ENCODE measurements around the gene IL1RAPL2.

DNA sequence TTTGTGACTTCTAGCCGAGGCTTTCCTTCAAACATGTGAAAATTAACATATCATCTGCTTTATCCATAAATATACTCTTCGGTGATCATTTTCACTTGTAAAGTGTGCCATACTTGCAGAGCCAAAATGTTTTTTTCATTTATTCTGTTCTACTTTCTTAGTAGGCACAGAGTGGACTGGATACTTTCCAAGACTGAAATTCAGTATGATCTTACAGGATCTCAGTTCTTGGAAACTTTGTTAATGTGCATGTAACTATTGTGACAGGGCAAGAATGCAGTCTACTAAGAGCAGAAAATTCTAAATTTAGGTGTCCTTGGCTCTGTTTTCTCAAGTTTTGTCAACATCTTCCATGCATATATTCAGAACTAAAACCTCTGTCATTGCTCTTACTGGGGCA, 369.6 kb downstream of the IL1RAPL2 start:
- TF ChIP-seq RCOR1 (IDR thresholded peaks at IDR 0.05; ENCODE audit: low read length) (no peak), ZBTB33 (IDR thresholded peaks at IDR 0.05; ENCODE audit: borderline replicate concordance, low read depth) (no peak), EP300 (IDR thresholded peaks at IDR 0.05; ENCODE audit: borderline replicate concordance in 1 of 2, low read depth in 1 of 2, low read length in 1 of 2) (no peak), RFX5 (IDR thresholded peaks at IDR 0.05; ENCODE audit: low read length) (no peak), PBX3 (IDR thresholded peaks at IDR 0.05) (no peak)

Data from SK-N-SH (cell line).